Daoy (cell line): ENCODE data around the gene UBE2R2. TPM values are rescaled to one million over a fixed set of nuclear protein-coding genes. Genes with fewer than 3 reads are reported as not detected.
"Not testable (repeated sequence)": the region's sequence is repeated elsewhere in the genome, so short reads cannot be mapped to it uniquely, and the experiment has no call there.

Source experiments
- DNase-seq: peaks from one replicate; pipeline ENCODE4 v3.0.0-alpha.2; 2015; ENCODE audit warnings: low read depth
- total RNA-seq: library from RNA; depleted of rRNA; stranded (reverse); fragments of >200 nt; shearing (Covaris generic); gene quantifications from 2 replicates; pipeline ENCODE4 v1.2.3, GENCODE V29; 2014; rRNA removed

UBE2R2 gene
- total RNA-seq = 15.1 and 16.1 TPM in 2 replicates

- peak; percentile 98 for DNase-seq
Measured at GRCh38 chr9:33816327-33817252, at the start of gene UBE2R2. UBE2R2 (plus strand) TSS chr9:33817160; CDS start chr9:33817758, 598 bp downstream.

GRCh38 chr9:33770156-33770880 lies 46.6 kb upstream of the UBE2R2 start:
- peak; percentile 65 for DNase-seq

GRCh38 chr9:33773135-33773534 lies 43.8 kb upstream of the UBE2R2 start:
- DNase-seq = not testable (repeated sequence)

GRCh38 chr9:33774074-33774659 lies 42.8 kb upstream of the UBE2R2 start:
- not testable (repeated sequence) for DNase-seq

- no peak for DNase-seq
Measured at GRCh38 chr9:33776578-33776977, 40.4 kb upstream of the UBE2R2 start.

- peak; percentile 62 for DNase-seq
Measured at GRCh38 chr9:33778700-33779351, 38.1 kb upstream of the UBE2R2 start.

GRCh38 chr9:33780276-33780675 lies 36.7 kb upstream of the UBE2R2 start:
- no peak for DNase-seq

GRCh38 chr9:33781736-33782135 lies 35.2 kb upstream of the UBE2R2 start:
- DNase-seq = no peak

- DNase-seq = peak; percentile 46
Measured at GRCh38 chr9:33782395-33783152, 34.4 kb upstream of the UBE2R2 start.

- peak; percentile 19 for DNase-seq
Measured at GRCh38 chr9:33785914-33786313, 31.0 kb upstream of the UBE2R2 start.

- no peak for DNase-seq
Measured at GRCh38 chr9:33786681-33787080, 30.3 kb upstream of the UBE2R2 start.

- no peak for DNase-seq
Measured at GRCh38 chr9:33787839-33788238, 29.1 kb upstream of the UBE2R2 start.

- not testable (repeated sequence) for DNase-seq
Measured at GRCh38 chr9:33789429-33789828, 27.5 kb upstream of the UBE2R2 start.

- DNase-seq = peak; percentile 82
Measured at GRCh38 chr9:33791117-33791516, 25.8 kb upstream of the UBE2R2 start.

- DNase-seq = not testable (repeated sequence)
Measured at GRCh38 chr9:33793496-33793895, 23.5 kb upstream of the UBE2R2 start.

GRCh38 chr9:33794560-33794959 lies 22.4 kb upstream of the UBE2R2 start:
- no peak for DNase-seq

GRCh38 chr9:33795281-33795680 lies 21.7 kb upstream of the UBE2R2 start, which contains the start of gene PRSS3:
PRSS3 (plus strand) TSS chr9:33795561; CDS start chr9:33795574, 13 bp downstream.
- DNase-seq = no peak

- no peak for DNase-seq
Measured at GRCh38 chr9:33795819-33796218, 21.1 kb upstream of the UBE2R2 start.

GRCh38 chr9:33796679-33797078 lies 20.3 kb upstream of the UBE2R2 start:
- peak; percentile 25 for DNase-seq

GRCh38 chr9:33797837-33798236 lies 19.1 kb upstream of the UBE2R2 start:
- no peak for DNase-seq

- DNase-seq = no peak
Measured at GRCh38 chr9:33798545-33798944, 18.4 kb upstream of the UBE2R2 start.
